ENCODE data around the gene HSPB8.

The HSPB8 gene

GRCh38 chr12:119178544-119179334 is at the start of gene HSPB8:
Gene HSPB8, plus strand, starts transcription at chr12:119178931. Its CDS starts 382 bp downstream, at chr12:119179313.
- DNase-seq, result no peak

- DNase-seq, result no peak
These were observed 48.8 kb upstream of the HSPB8 start for GRCh38 chr12:119129827-119130434.

GRCh38 chr12:119130523-119130922 is 48.2 kb upstream of the HSPB8 start:
- no peak for DNase-seq

- no peak for DNase-seq
These were observed 44.3 kb upstream of the HSPB8 start for GRCh38 chr12:119134284-119135072.

GRCh38 chr12:119136811-119137410 is 41.8 kb upstream of the HSPB8 start:
- no peak for DNase-seq

- DNase-seq, result no peak
These were observed 39.3 kb upstream of the HSPB8 start for GRCh38 chr12:119139448-119139847.

GRCh38 chr12:119145367-119145766 is 33.4 kb upstream of the HSPB8 start:
- DNase-seq, result no peak

- DNase-seq, result no peak
These were observed 30.8 kb upstream of the HSPB8 start for GRCh38 chr12:119147847-119148448.

- DNase-seq, result no peak
These were observed 29.5 kb upstream of the HSPB8 start for GRCh38 chr12:119149270-119149669.

GRCh38 chr12:119151445-119152026 is 27.2 kb upstream of the HSPB8 start:
- no peak for DNase-seq

- no peak for DNase-seq
These were observed 25.0 kb upstream of the HSPB8 start for GRCh38 chr12:119153477-119154434.

- DNase-seq, result no peak
These were observed 24.3 kb upstream of the HSPB8 start for GRCh38 chr12:119154435-119154818.

GRCh38 chr12:119156401-119157044 is 22.2 kb upstream of the HSPB8 start:
- no peak for DNase-seq

- no peak for DNase-seq
These were observed 21.2 kb upstream of the HSPB8 start for GRCh38 chr12:119157528-119157927.

- no peak for DNase-seq
These were observed 20.8 kb upstream of the HSPB8 start for GRCh38 chr12:119157978-119158377.

- no peak for DNase-seq
These were observed 20.3 kb upstream of the HSPB8 start for GRCh38 chr12:119158402-119158801.

- no peak for DNase-seq
These were observed 18.9 kb upstream of the HSPB8 start for GRCh38 chr12:119159844-119160243.

- DNase-seq, result no peak
These were observed 10.8 kb upstream of the HSPB8 start for GRCh38 chr12:119167902-119168301.

GRCh38 chr12:119168721-119169120 is 10.0 kb upstream of the HSPB8 start:
- DNase-seq, result no peak

- no peak for DNase-seq
These were observed 9.6 kb upstream of the HSPB8 start for GRCh38 chr12:119169150-119169549.

- DNase-seq, result no peak
These were observed 7.4 kb upstream of the HSPB8 start for GRCh38 chr12:119171291-119171690.

Measured in CD4-positive, alpha-beta T cell treated with Interleukin-17A for 1 hour (primary cell).